Left lung (tissue), 10 donors: Measurements from ENCODE around the gene ASCL2. TPM values are rescaled to one million over a fixed set of nuclear protein-coding genes. Genes with fewer than 3 reads are reported as not detected.

Experiments used
- ATAC-seq: fragments of 200-7000 bp; cut with Tn5 transposase; one replicate; pipeline ENCODE4 v1.9.1; 2020; ENCODE audit warnings: moderate library complexity
- DNase-seq, 4 donors: peaks; one replicate each; pipeline ENCODE4 v3.0.0-alpha.2; 2013 to 2020
- H3K27ac ChIP-seq, 2 donors: fragments of 200-600 bp; sonication (generic) in 1 of 2; one replicate each; pipeline versions ENCODE4 v1.5.0 to v1.8.0; 2020 to 2021
- H3K27me3 ChIP-seq, 2 donors: fragments of 200-600 bp; sonication (generic) in 1 of 2; one replicate each; pipeline versions ENCODE4 v1.5.0 to v1.8.0; 2020 to 2021
- H3K36me3 ChIP-seq, 2 donors: fragments of 200-600 bp; sonication (generic) in 1 of 2; one replicate each; pipeline versions ENCODE4 v1.5.0 to v1.8.0; 2020 to 2021
- H3K4me1 ChIP-seq, 2 donors: fragments of 200-600 bp; one replicate each; pipeline ENCODE4 v1.8.0; 2021
- H3K4me3 ChIP-seq, 2 donors: fragments of 200-600 bp; sonication (generic) in 1 of 2; one replicate each; pipeline versions ENCODE4 v1.5.0 to v1.8.0; 2020 to 2021; ENCODE audit warnings: mild to moderate bottlenecking in 1 of 2
- H3K9me3 ChIP-seq, 2 donors: fragments of 200-600 bp; sonication (generic) in 1 of 2; one replicate each; pipeline versions ENCODE4 v1.5.0 to v1.8.0; 2020 to 2021
- CTCF ChIP-seq, 2 donors: fragments of 200-600 bp; sonication (generic) in 1 of 2; IDR thresholded peaks; one replicate each; pipeline versions ENCODE4 v1.5.0 to v1.8.0; 2021; ENCODE audit warnings: antibody characterized with exemption in 2 of 2
- intact Hi-C, 2 donors: fragments of 100-400 bp; cut with DNase I; formaldehyde crosslinking; loops; one replicate each; pipeline versions ENCODE4 v1.11.2 to v1.14.2; 2022
- polyA plus RNA-seq, 6 donors: library from polyadenylated mRNA; unstranded; fragments of 120-200 nt; gene quantifications; one replicate each; pipeline ENCODE4 v1.2.1, GENCODE V29; 2013; ENCODE audit not compliant: insufficient read length in 6 of 6
- total RNA-seq, 2 donors: library from RNA; stranded (reverse); fragmentation: NEBNext Ultra II Directional; extraction: Animal tissue kit (Norgen Biotek cat#: 25700); gene quantifications; one replicate each; pipeline ENCODE4 v1.2.1, GENCODE V29; 2021
- donor health status: DM: no; HTN: yes; CAD: no.
- donor health status: DM: no; HTN: no; CAD: no.

The ASCL2 gene
- total and polyA plus RNA-seq, 8 donors: 0.50 to 2.3 (median 1.2) TPM

- ATAC-seq: no peak
- DNase-seq: no peak
- Histone ChIP-seq H3K4me3 (no peak overlapping the region), H3K9me3 (no peaks in the 10 kb centered on the region), H3K27ac (peak overlapping the region in 1 of 2 donors; percentile 75), H3K27me3 (peaks cover 12 to 33% of the 10 kb centered on the region in 2 donors), H3K4me1 (peaks cover 10 to 47% of the 10 kb centered on the region in 2 donors), H3K36me3 (no peaks in the 10 kb centered on the region)
- intact Hi-C loops: no loop called here
- no peak for TF ChIP-seq CTCF (IDR thresholded peaks at IDR 0.05)
These were observed 4.4 kb downstream of the ASCL2 start for GRCh38 chr11:2265854-2266585.

- H3K36me3 ChIP-seq: no peaks in the 10 kb centered on the region
- peak overlapping the region in 1 of 2 donors; percentile 75 for H3K27ac ChIP-seq
- H3K27me3 ChIP-seq: peaks cover 5 to 26% of the 10 kb centered on the region in 2 donors
- H3K4me3 ChIP-seq: no peak overlapping the region
- ATAC-seq (peak; percentile 12), DNase-seq (peak in 1 of 4 donors; percentile 71)
- no peak for TF ChIP-seq CTCF (IDR thresholded peaks at IDR 0.05)
- intact Hi-C loops: no loop called here
- peaks cover 5 to 40% of the 10 kb centered on the region in 2 donors for H3K4me1 ChIP-seq
- H3K9me3 ChIP-seq: no peaks in the 10 kb centered on the region
These were observed 5.0 kb downstream of the ASCL2 start for GRCh38 chr11:2265396-2265795.

- Histone ChIP-seq H3K4me3 (no peak overlapping the region), H3K27ac (no peak overlapping the region), H3K9me3 (no peaks in the 10 kb centered on the region), H3K36me3 (no peaks in the 10 kb centered on the region), H3K27me3 (peaks cover 0 to 17% of the 10 kb centered on the region in 2 donors), H3K4me1 (peaks cover 0 to 32% of the 10 kb centered on the region in 2 donors)
- TF ChIP-seq CTCF (IDR thresholded peaks at IDR 0.05): no peak
- intact Hi-C loops: no loop called here
- DNase-seq: no peak
- no peak for ATAC-seq
These were observed 5.9 kb downstream of the ASCL2 start for GRCh38 chr11:2264366-2265053.

- no peak overlapping the region for H3K27ac ChIP-seq
These were observed 6.5 kb downstream of the ASCL2 start for GRCh38 chr11:2263724-2264360.

More at GRCh38 chr11:2263724-2264360, 6.5 kb downstream of the ASCL2 start:
- ATAC-seq (no peak), DNase-seq (peak in 1 of 4 donors; percentile 36)
- Histone ChIP-seq H3K4me1 (peaks cover 0 to 25% of the 10 kb centered on the region in 2 donors), H3K36me3 (no peaks in the 10 kb centered on the region), H3K9me3 (no peaks in the 10 kb centered on the region), H3K27me3 (peaks cover 0 to 11% of the 10 kb centered on the region in 2 donors), H3K4me3 (no peak overlapping the region)
- intact Hi-C loops: no loop called here
- no peak for TF ChIP-seq CTCF (IDR thresholded peaks at IDR 0.05)
